VCaP (cell line): ENCODE measurements around the gene NAALADL2.

Experiments used
- H3K27ac ChIP-seq: fragments of 450-650 bp; 2 replicates; pipeline ENCODE4 v1.5.1; 2017
- CTCF ChIP-seq: fragments of 450-650 bp; conservative IDR thresholded peaks from 2 replicates; pipeline ENCODE4 v1.5.1; 2017; ENCODE audit warnings: mild to moderate bottlenecking, moderate library complexity

NAALADL2 gene

GRCh38 chr3:174884776-174885568 is 25.8 kb downstream of the NAALADL2 start:
- no peak for TF ChIP-seq CTCF
- H3K27ac ChIP-seq: no peak overlapping the region

DNA sequence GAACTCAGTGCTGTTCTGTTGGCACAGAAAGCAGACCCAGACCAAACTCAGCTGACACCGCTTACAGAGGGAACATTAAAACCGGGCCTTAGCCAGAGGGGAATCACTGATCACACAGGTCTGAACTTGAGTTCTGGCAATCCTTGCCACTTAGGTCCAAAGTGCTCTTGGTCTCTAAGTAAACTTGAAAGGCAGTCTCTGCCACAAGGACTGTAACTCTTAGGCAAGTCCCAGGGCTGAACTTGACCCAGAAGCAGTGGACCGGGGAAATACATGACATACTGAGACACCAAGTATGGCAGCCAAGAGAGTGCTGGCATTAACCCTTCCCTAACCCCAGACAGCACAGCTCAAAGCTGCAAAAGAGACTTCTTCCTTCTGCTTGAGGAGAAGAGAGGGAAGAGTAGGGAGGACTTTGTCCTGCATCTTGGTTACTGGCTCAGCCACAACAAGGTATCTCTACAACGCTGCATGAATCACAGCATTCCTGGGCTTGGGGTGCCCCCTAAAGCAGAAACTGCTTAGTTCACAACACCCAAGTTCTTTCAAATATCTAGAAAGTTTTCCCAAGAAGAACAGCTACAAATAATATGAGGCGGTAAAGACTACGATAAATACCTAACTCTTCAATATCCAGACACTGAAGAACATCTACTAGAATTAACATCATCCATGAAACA is 32.5 kb downstream of the NAALADL2 start:
- no peak for TF ChIP-seq CTCF
- H3K27ac ChIP-seq: no peak overlapping the region

- no peak for TF ChIP-seq CTCF
- H3K27ac ChIP-seq: peak overlapping the region; percentile 13; the same call in 1 of the 2 replicates
Observed at GRCh38 chr3:174907027-174907426, 47.9 kb downstream of the NAALADL2 start.

DNA sequence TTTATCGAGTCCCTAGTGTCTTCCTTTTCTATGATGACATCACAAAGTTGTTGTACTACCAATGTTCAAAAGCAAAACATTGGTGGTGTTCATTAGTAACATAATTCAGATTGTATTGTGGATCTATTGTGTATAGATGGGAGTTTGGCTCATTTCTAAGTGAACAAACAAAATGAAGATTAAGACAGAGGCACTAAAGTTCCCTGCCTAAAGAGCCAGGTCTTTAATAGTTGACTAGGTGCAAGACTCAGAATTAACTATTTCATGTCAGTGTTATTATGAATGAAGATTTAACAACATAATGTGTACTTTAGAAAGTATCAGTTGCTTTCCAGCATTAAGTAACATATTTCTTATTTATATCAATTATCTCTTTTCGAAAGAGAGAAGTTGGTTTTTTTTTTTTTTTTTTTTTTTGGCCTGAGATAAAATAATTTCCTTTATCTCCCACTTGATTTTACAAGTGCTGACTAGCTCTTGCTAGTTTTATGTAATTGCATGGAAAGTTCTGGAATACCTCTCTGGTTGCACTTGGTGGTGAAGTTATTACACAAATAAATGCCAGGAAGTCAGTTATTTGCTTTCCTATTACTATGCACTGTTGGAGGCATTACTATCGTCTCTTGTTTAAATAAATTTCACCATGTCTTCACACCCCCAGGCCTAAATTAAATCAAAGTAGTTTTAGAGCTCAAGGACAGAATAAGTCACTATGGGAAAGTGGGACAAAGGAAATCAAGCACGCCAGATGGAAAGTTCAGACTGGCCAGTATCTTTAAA is 48.7 kb downstream of the NAALADL2 start:
- H3K27ac ChIP-seq: peak overlapping the region; percentile 13; the same call in 1 of the 2 replicates
- no peak for TF ChIP-seq CTCF

DNA sequence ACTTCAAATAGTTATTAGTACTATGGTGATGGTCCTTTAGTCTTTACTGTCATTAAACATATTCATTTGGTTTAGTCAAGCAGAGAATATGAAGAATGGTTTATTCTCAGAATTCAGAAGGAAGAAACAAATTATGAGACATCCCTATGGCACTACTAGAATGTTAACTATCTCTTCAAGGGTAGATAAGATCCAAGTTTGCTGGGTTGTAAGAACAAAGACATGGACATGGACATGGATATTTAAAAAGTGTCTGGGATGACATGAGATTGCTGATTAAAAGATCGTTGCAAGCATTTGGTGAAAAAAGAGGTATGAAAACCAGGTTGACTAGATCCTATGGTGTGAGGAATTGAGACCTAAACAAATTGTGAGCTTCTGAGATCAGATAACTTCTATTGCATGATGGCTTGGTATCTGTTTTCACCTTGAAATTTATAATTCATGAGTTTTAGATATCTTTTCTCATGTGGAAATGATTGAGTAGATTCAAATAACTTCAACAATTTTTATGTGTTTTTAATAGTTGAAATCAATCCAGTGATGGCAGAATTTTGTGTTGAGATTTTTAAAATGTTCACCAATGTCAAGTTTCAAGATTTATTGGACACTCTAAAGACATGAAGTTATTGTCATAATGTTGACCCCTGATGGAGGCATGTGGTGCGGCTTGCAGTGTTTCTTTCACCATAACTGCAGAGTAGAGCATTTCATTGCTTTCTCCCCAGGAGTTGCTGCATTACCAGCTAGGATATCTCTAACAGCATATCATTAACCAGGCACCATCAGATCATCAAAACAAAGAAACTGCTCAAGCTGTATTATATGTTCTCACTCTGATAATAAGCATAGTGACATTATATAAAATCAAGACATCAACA is 72.6 kb downstream of the NAALADL2 start:
- no peak overlapping the region for H3K27ac ChIP-seq
- no peak for TF ChIP-seq CTCF

DNA sequence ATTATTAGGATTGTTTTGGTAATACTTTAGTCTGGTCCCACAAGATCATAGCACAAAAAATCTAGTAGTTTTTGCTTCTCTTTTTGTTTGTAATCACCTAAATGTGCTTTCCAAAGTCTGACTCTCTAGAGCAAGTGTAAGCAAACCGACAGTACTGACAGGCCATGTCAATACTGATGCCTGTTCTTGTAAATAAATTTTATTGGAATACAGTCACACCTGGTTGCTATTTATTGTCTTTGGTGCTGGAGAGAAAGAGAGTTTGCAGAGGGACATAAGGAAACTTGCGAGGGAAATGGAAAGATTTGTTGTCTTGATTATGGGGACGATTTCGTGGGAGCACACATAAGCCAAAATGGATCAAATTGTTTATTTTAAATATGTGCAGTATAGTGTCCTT is 77.5 kb downstream of the NAALADL2 start:
- H3K27ac ChIP-seq: peak overlapping the region; percentile 94

More for the DNA sequence above, 77.5 kb downstream of the NAALADL2 start:
- TF ChIP-seq CTCF: no peak
